Measurements from ENCODE around the gene KLHL7. TPM values are rescaled to one million over a fixed set of nuclear protein-coding genes. Genes with fewer than 3 reads are reported as not detected.

KLHL7 gene
- polyA plus RNA-seq, 1 donor from 2014 or later = 198 TPM

DNA sequence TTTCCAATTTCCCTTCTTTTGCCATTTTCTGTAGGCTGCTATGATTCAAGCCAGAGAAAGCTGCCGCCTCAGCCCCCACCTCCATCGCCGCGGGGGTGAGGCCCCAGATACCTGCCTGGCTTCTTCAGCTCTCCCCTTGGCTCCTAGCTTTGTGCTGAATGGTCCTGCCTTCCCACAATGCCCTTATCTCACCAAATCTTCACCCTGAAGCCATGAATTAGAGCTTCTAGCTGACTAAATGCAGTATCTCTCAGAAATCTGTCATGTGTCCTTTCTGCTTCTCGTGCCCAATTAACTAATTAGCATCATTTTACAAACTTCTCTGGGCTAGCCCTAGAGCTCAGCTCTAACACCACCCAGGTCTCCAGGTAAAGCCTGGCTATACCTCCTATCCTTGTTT lies 108.8 kb downstream of the KLHL7 start:
- no peak overlapping the region for H3K27ac ChIP-seq (ENCODE audit: low read length)
- H3K4me3 ChIP-seq (ENCODE audit: low read length) = no peak overlapping the region
- no peaks in the 10 kb centered on the region for H4K20me1 ChIP-seq (ENCODE audit: insufficient read depth)
- H3K9me3 ChIP-seq (ENCODE audit: low read length) = no peaks in the 10 kb centered on the region
- no peaks in the 10 kb centered on the region for H3K9me2 ChIP-seq (ENCODE audit: insufficient read depth, low read length)
- no peaks in the 10 kb centered on the region for H3F3A ChIP-seq (ENCODE audit: insufficient read depth, low read length, poor library complexity, severe bottlenecking)
- H2AFZ ChIP-seq (ENCODE audit: low read depth, low read length) = no peak overlapping the region
- H3K36me3 ChIP-seq (ENCODE audit: insufficient read depth, low read length) = no peaks in the 10 kb centered on the region
- H3K79me2 ChIP-seq (replicated peaks; ENCODE audit: insufficient read depth, low read length) = no peaks in the 10 kb centered on the region
- no peak overlapping the region for H3K4me2 ChIP-seq (ENCODE audit: low read length)
- H3K9ac ChIP-seq (ENCODE audit: low read length) = no peak overlapping the region
- H3K27me3 ChIP-seq (ENCODE audit: insufficient read depth, low read depth, low read length) = no peaks in the 10 kb centered on the region
- TF ChIP-seq EP300 (conservative IDR thresholded peaks at IDR 0.05; ENCODE audit: poor library complexity, severe bottlenecking) (no peak), EZH2 (IDR thresholded peaks at IDR 0.05; ENCODE audit: borderline replicate concordance, insufficient read depth, low read length, poor library complexity, severe bottlenecking) (no peak), MXI1 (conservative IDR thresholded peaks at IDR 0.05; ENCODE audit: poor library complexity, severe bottlenecking) (no peak), POLR2AphosphoS5 (IDR thresholded peaks at IDR 0.05) (no peak), CTCF (IDR thresholded peaks at IDR 0.05; ENCODE audit: poor library complexity, severe bottlenecking) (no peak), RAD21 (conservative IDR thresholded peaks at IDR 0.05) (no peak), TAF1 (IDR thresholded peaks at IDR 0.05; ENCODE audit: low read depth) (no peak), SMC3 (conservative IDR thresholded peaks at IDR 0.05; ENCODE audit: poor library complexity) (no peak)
- TF ChIP-seq, protein P1, sequence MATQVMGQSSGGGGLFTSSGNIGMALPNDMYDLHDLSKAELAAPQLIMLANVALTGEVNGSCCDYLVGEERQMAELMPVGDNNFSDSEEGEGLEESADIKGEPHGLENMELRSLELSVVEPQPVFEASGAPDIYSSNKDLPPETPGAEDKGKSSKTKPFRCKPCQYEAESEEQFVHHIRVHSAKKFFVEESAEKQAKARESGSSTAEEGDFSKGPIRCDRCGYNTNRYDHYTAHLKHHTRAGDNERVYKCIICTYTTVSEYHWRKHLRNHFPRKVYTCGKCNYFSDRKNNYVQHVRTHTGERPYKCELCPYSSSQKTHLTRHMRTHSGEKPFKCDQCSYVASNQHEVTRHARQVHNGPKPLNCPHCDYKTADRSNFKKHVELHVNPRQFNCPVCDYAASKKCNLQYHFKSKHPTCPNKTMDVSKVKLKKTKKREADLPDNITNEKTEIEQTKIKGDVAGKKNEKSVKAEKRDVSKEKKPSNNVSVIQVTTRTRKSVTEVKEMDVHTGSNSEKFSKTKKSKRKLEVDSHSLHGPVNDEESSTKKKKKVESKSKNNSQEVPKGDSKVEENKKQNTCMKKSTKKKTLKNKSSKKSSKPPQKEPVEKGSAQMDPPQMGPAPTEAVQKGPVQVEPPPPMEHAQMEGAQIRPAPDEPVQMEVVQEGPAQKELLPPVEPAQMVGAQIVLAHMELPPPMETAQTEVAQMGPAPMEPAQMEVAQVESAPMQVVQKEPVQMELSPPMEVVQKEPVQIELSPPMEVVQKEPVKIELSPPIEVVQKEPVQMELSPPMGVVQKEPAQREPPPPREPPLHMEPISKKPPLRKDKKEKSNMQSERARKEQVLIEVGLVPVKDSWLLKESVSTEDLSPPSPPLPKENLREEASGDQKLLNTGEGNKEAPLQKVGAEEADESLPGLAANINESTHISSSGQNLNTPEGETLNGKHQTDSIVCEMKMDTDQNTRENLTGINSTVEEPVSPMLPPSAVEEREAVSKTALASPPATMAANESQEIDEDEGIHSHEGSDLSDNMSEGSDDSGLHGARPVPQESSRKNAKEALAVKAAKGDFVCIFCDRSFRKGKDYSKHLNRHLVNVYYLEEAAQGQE (IDR thresholded peaks at IDR 0.05; ENCODE audit: borderline replicate concordance) = no peak

DNA sequence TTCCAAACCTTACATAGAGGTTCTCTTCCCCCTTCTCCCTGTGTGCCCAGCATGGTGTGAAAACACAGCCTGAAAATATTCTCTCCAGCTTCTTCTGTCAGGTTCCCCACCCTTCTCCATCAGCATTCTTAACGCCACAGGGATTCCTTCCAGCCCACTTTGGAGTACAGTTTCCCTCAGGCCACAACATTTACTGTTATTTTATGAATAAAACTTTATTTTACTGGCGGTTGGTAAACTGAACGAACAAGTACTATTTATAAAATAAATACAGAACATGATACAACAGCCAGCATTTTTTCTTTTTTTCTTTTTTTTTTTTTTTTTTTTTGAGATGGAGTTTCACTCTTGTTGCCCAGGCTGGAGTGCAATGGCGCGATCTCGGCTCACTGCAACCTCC lies 109.4 kb downstream of the KLHL7 start:
- Histone ChIP-seq H3F3A (ENCODE audit: insufficient read depth, low read length, poor library complexity, severe bottlenecking) (no peaks in the 10 kb centered on the region), H3K27me3 (ENCODE audit: insufficient read depth, low read depth, low read length) (no peaks in the 10 kb centered on the region), H3K9ac (ENCODE audit: low read length) (no peak overlapping the region), H3K79me2 (replicated peaks; ENCODE audit: insufficient read depth, low read length) (no peaks in the 10 kb centered on the region), H3K4me2 (ENCODE audit: low read length) (no peak overlapping the region), H3K9me3 (ENCODE audit: low read length) (no peaks in the 10 kb centered on the region), H3K4me3 (ENCODE audit: low read length) (no peak overlapping the region), H3K36me3 (ENCODE audit: insufficient read depth, low read length) (no peaks in the 10 kb centered on the region), H2AFZ (ENCODE audit: low read depth, low read length) (no peak overlapping the region), H3K27ac (ENCODE audit: low read length) (no peak overlapping the region), H4K20me1 (ENCODE audit: insufficient read depth) (no peaks in the 10 kb centered on the region), H3K9me2 (ENCODE audit: insufficient read depth, low read length) (no peaks in the 10 kb centered on the region)
- no peak for TF ChIP-seq EZH2 (IDR thresholded peaks at IDR 0.05; ENCODE audit: borderline replicate concordance, insufficient read depth, low read length, poor library complexity, severe bottlenecking)
- TF ChIP-seq, protein P1 (IDR thresholded peaks at IDR 0.05; ENCODE audit: borderline replicate concordance) = no peak
- no peak for TF ChIP-seq EP300 (conservative IDR thresholded peaks at IDR 0.05; ENCODE audit: poor library complexity, severe bottlenecking)
- TF ChIP-seq RAD21 (conservative IDR thresholded peaks at IDR 0.05) = no peak
- no peak for TF ChIP-seq TAF1 (IDR thresholded peaks at IDR 0.05; ENCODE audit: low read depth)
- no peak for TF ChIP-seq POLR2AphosphoS5 (IDR thresholded peaks at IDR 0.05)
- TF ChIP-seq CTCF (IDR thresholded peaks at IDR 0.05; ENCODE audit: poor library complexity, severe bottlenecking) = no peak
- no peak for TF ChIP-seq MXI1 (conservative IDR thresholded peaks at IDR 0.05; ENCODE audit: poor library complexity, severe bottlenecking)
- TF ChIP-seq SMC3 (conservative IDR thresholded peaks at IDR 0.05; ENCODE audit: poor library complexity) = no peak

All from neural cell (in vitro differentiated cells).